Esophagus muscularis mucosa (tissue), 4 donors: ENCODE measurements around the gene PUDP. TPM values are rescaled to one million over a fixed set of nuclear protein-coding genes. Genes with fewer than 3 reads are reported as not detected.

Experiments
- DNase-seq: peaks from one replicate; pipeline ENCODE4 v3.0.0-alpha.2; 2017; ENCODE audit errors: extremely low spot score
- H3K27ac ChIP-seq, 4 donors: fragments of 200-600 bp; sonication (generic); replicated peaks in 1 of 4; 1 replicate in 3 of 4; 2 replicates in 1 of 4; pipeline ENCODE4 v1.5.1; 2016 to 2019; ENCODE audit warnings: mild to moderate bottlenecking in 1 of 4
- H3K27me3 ChIP-seq, 4 donors: fragments of 200-600 bp; sonication (generic); one replicate each; pipeline versions ENCODE4 v1.5.1 to v1.6.0; 2016 to 2019
- H3K36me3 ChIP-seq, 4 donors: fragments of 200-600 bp; sonication (generic); one replicate each; pipeline ENCODE4 v1.5.1; 2016 to 2019
- H3K4me1 ChIP-seq, 4 donors: fragments of 200-600 bp; sonication (generic); one replicate each; pipeline ENCODE4 v1.5.1; 2016 to 2019
- H3K4me3 ChIP-seq, 4 donors: fragments of 200-600 bp; sonication (generic); 1 replicate in 2 of 4; 2 replicates in 2 of 4; pipeline ENCODE4 v1.5.1; 2016 to 2019; ENCODE audit warnings: mild to moderate bottlenecking in 4 of 4, moderate library complexity in 1 of 4
- H3K9me3 ChIP-seq, 4 donors: fragments of 200-600 bp; sonication (generic); 1 replicate in 3 of 4; 2 replicates in 1 of 4; pipeline ENCODE4 v1.5.1; 2016 to 2019
- CTCF ChIP-seq, 3 experiments: fragments of 200-600 bp in 2 of 3; fragments of 450-650 bp in 1 of 3; sonication (generic) in 2 of 3; IDR thresholded peaks; one replicate each; pipeline ENCODE4 v1.5.1; 2017 to 2019; ENCODE audit warnings: antibody characterized with exemption in 3 of 3, mild to moderate bottlenecking in 2 of 3, moderate library complexity in 1 of 3
- EP300 ChIP-seq: sonication (generic); formaldehyde crosslinking; IDR thresholded peaks from one replicate; pipeline ENCODE4 v1.6.1; 2017; ENCODE audit warnings: antibody characterized with exemption
- POLR2A ChIP-seq: fragments of 450-650 bp; IDR thresholded peaks from one replicate; pipeline ENCODE4 v1.6.1; 2017; ENCODE audit warnings: antibody characterized with exemption, moderate library complexity, mild to moderate bottlenecking, low read depth
- POLR2AphosphoS5 ChIP-seq, 2 donors: sonication (generic); formaldehyde crosslinking; IDR thresholded peaks; one replicate each; pipeline ENCODE4 v1.6.1; 2017; ENCODE audit warnings: antibody characterized with exemption in 2 of 2
- WGBS: methylation state at CpG from one replicate; pipeline ENCODE4 v1.1.5; 2018; 5-methylcytosine and 5-hydroxymethylcytosine counted together
- intact Hi-C: fragments of 100-400 bp; cut with DNase I; formaldehyde crosslinking; loops from one replicate; pipeline ENCODE4 v1.15.1; 2023
- total RNA-seq, 4 donors: library from RNA; depleted of rRNA; stranded (reverse); fragments of >200 nt; gene quantifications; one replicate each; pipeline versions ENCODE4 v1.1.0 to v1.2.1, GENCODE V29; 2016

Gene PUDP
- total RNA-seq, 4 donors from 2014 or later = 5.6 to 14.2 (median 9.1) TPM

- no peak for DNase-seq
- intact Hi-C loops = no loop called here
- H3K27ac ChIP-seq = no peak overlapping the region
- no peak for TF ChIP-seq POLR2AphosphoS5 (IDR thresholded peaks at IDR 0.05)
- TF ChIP-seq CTCF (IDR thresholded peaks at IDR 0.05) = no peak
- TF ChIP-seq POLR2A = no peak
- TF ChIP-seq EP300 = no peak
- no peaks in the 10 kb centered on the region for H3K36me3 ChIP-seq
- H3K27me3 ChIP-seq = no peaks in the 10 kb centered on the region
- WGBS = 33% methylated on average over 3 of the region's 3 CpGs
- H3K4me1 ChIP-seq = peaks cover 0 to 19% (median 8%) of the 10 kb centered on the region in 4 donors
- no peak overlapping the region for H3K4me3 ChIP-seq
- no peaks in the 10 kb centered on the region for H3K9me3 ChIP-seq
Observed at GRCh38 chrX:7145454-7145853, 2.5 kb downstream of the PUDP start.

GRCh38 chrX:7143941-7144525, 3.9 kb downstream of the PUDP start:
- no peak overlapping the region for H3K4me3 ChIP-seq
- H3K4me1 ChIP-seq = peaks cover 0 to 19% (median 8%) of the 10 kb centered on the region in 4 donors
- no peaks in the 10 kb centered on the region for H3K36me3 ChIP-seq
- no peak for TF ChIP-seq POLR2AphosphoS5 (IDR thresholded peaks at IDR 0.05)
- TF ChIP-seq POLR2A = no peak
- TF ChIP-seq CTCF (IDR thresholded peaks at IDR 0.05) = no peak
- TF ChIP-seq EP300 = no peak
- no peak overlapping the region for H3K27ac ChIP-seq
- no peaks in the 10 kb centered on the region for H3K9me3 ChIP-seq
- H3K27me3 ChIP-seq = no peaks in the 10 kb centered on the region
- intact Hi-C loops = no loop called here
- 89% methylated on average over 8 of the region's 8 CpGs for WGBS
- DNase-seq = no peak

DNA sequence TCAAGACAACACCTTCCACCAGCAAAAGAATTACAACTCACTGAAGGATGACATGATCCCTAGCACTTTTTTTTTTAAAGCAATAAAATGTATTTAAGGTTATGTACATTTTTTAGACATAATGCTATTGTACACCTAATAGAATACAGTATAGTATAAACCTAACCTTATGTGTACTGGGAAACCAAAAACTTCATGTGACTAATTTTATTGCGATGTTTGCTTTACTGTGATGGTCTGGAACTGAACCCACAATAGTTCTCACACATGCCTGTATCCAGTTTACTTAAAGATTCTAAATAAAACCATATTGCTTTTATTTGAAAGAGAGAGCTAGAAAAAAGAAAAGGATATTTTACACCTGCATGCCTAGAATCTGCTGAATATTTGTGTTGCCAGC, 4.9 kb downstream of the PUDP start:
- no peaks in the 10 kb centered on the region for H3K9me3 ChIP-seq
- intact Hi-C loops = no loop called here
- peaks cover 0 to 19% (median 8%) of the 10 kb centered on the region in 4 donors for H3K4me1 ChIP-seq
- no peaks in the 10 kb centered on the region for H3K36me3 ChIP-seq
- no peak for DNase-seq
- TF ChIP-seq POLR2AphosphoS5 (IDR thresholded peaks at IDR 0.05) (no peak), CTCF (IDR thresholded peaks at IDR 0.05) (no peak), POLR2A (no peak), EP300 (no peak)
- no peak overlapping the region for H3K4me3 ChIP-seq
- H3K27me3 ChIP-seq = no peaks in the 10 kb centered on the region
- no peak overlapping the region for H3K27ac ChIP-seq
- WGBS = 97% methylated on average over 1 of the region's 1 CpG

DNA sequence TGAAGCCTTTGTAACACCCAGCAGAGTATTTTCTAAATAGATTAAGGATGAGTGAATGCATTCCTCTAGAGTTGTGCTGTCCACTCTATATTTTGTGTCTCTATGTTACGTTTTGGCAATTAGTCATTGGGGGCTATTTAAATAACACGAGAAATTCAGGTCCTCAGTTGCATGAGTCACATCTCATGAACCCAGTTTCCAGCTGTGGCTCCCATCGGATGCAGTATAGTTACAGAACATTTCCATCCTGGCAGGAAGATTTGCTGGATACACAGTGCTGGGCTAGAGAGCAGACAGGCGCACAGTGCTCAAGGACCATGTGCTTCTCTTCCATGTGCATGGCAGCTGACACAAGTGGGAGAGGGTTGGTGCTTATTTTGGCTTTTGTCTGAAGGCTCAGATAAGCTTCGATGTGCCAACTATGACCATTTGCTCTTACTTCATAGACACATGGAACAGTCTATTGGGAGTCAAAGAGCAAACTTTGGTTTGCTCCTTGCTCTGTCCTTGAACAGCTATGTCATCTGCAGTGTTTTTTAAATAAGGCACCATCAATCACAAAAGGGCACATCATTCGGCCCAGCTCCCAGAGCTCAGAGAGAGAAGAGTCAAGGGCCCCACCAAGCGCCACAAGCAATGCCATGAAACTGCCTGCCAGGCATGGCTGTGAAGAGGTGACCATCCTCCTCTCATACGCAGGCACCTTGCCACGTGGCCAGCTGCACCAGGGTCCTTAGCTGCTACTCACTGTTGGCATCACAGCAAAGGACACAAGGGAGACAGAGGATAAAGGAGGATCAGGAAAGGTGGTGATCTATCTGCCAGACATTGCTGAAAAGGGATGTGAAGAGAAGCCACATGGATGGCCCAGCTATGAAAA, 8.5 kb downstream of the PUDP start:
- intact Hi-C loops = no loop called here
- Histone ChIP-seq H3K4me1 (no peaks in the 10 kb centered on the region), H3K9me3 (no peaks in the 10 kb centered on the region), H3K4me3 (no peak overlapping the region), H3K27me3 (no peaks in the 10 kb centered on the region), H3K27ac (no peak overlapping the region), H3K36me3 (no peaks in the 10 kb centered on the region)
- TF ChIP-seq POLR2A = no peak
- no peak for TF ChIP-seq EP300
- TF ChIP-seq POLR2AphosphoS5 (IDR thresholded peaks at IDR 0.05) = no peak
- no peak for TF ChIP-seq CTCF (IDR thresholded peaks at IDR 0.05)
- no peak for DNase-seq
- 80% methylated on average over 9 of the region's 9 CpGs for WGBS
